Kidney (tissue), 14 donors: ENCODE results near the gene FGFR2. TPM values are rescaled to one million over a fixed set of nuclear protein-coding genes. Genes with fewer than 3 reads are reported as not detected.

Experiments
- DNase-seq, 5 donors: peaks; one replicate each; pipeline ENCODE4 v3.0.0-alpha.2; 2013 to 2020
- FAIRE-seq: peaks from 2 replicates; lab custom pipeline; 2012; peaks lifted over from hg19 to GRCh38; lab: Jason Lieb, UNC
- H3K27ac ChIP-seq, 2 donors: one replicate each; pipeline ENCODE4 v1.7.0; 2013; ENCODE audit warnings: low read depth in 2 of 2, low read length in 2 of 2, inconsistent platforms in 1 of 2
- H3K27me3 ChIP-seq: one replicate; pipeline ENCODE4 v1.7.1; 2013; ENCODE audit warnings: low read length, inconsistent platforms; ENCODE audit not compliant: control insufficient read depth, insufficient read depth
- H3K36me3 ChIP-seq, 3 donors: one replicate each; pipeline versions ENCODE4 v1.7.0 to v1.7.1; 2013; ENCODE audit warnings: low read length in 3 of 3, control low read depth in 1 of 3, inconsistent platforms in 1 of 3; ENCODE audit not compliant: insufficient read depth in 3 of 3, control insufficient read depth in 2 of 3
- H3K4me1 ChIP-seq, 3 donors: one replicate each; pipeline versions ENCODE4 v1.7.0 to v1.7.1; 2013; ENCODE audit warnings: low read length in 3 of 3, inconsistent platforms in 1 of 3, low read depth in 1 of 3; ENCODE audit not compliant: control insufficient read depth in 2 of 3, insufficient read depth in 2 of 3
- H3K4me3 ChIP-seq, 3 donors: one replicate each; pipeline versions ENCODE4 v1.7.0 to v1.8.1; 2013; ENCODE audit warnings: low read length in 3 of 3, control low read depth in 1 of 3, inconsistent platforms in 1 of 3
- H3K9ac ChIP-seq, 3 donors: one replicate each; pipeline versions ENCODE4 v1.7.0 to v1.7.1; 2013; ENCODE audit warnings: low read length in 3 of 3, control low read depth in 1 of 3, inconsistent platforms in 1 of 3
- H3K9me3 ChIP-seq, 3 donors: one replicate each; pipeline versions ENCODE4 v1.7.0 to v1.7.1; 2013; ENCODE audit warnings: low read length in 3 of 3, control low read depth in 1 of 3, inconsistent platforms in 1 of 3; ENCODE audit not compliant: control insufficient read depth in 2 of 3, insufficient read depth in 1 of 3
- intact Hi-C: fragments of 100-400 bp; cut with DNase I; formaldehyde crosslinking; loops from one replicate; pipeline ENCODE4 v1.11.1; 2022
- polyA plus RNA-seq: library from polyadenylated mRNA; stranded (reverse); fragments of 350-450 nt; fragmentation: Illumina TruSeq; extraction: RNeasy Lipid Tissue Mini Kit (QIAGEN cat#74804); gene quantifications from one replicate; pipeline ENCODE4 v1.2.3, GENCODE V29; 2014; ENCODE audit warnings: low read depth, low replicate concordance; ENCODE audit not compliant: insufficient read depth
- total RNA-seq: library from RNA; stranded (reverse); fragmentation: NEBNext Ultra II Directional; extraction: Animal tissue kit (Norgen Biotek cat#: 25700); gene quantifications from one replicate; pipeline ENCODE4 v1.2.1, GENCODE V29; 2021
- TF ChIP-seq, protein P1 (sequence below): IDR thresholded peaks from 3 replicates; pipeline ENCODE4 v1.5.1; 2012; ENCODE audit warnings: mild to moderate bottlenecking, moderate library complexity, borderline replicate concordance; ENCODE audit not compliant: insufficient read depth; ENCODE audit errors: extremely low read depth
- donor health status: control.
- donor health status: control.
- donor health status: control.
- donor health status: control.
- donor health status: control.
- donor health status: DM: yes; HTN: yes; CAD: no.
- donor health status: Normal renal cell carcinoma (clear cell type).

FGFR2 gene
- total and polyA plus RNA-seq, 2 donors from 2014 or later: 20.2 to 59.4 TPM

DNA sequence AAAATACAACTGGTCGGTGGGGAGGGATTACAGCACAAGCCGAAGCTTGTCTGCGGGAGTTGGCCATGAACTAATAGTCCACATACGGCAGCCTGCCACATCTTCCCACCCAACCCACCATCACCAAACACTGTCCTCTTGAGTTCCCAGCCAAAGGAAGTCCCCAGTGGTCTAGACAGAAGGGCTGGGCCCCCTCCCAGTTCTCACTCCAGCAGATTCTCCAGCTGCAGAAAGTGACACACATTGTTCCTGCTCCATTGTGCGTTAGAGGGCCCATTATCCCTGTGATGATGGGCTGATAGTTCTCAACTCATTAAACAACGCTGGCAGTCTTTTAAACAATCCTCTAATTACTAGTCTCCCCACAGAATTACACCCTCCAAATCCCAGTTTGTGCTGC, 148.0 kb downstream of the FGFR2 start:
- Histone ChIP-seq H3K27ac (peak overlapping the region; percentile 62 to 75), H3K4me1 (peaks cover 7 to 18% (median 9%) of the 10 kb centered on the region in 3 donors), H3K27me3 (no peaks in the 10 kb centered on the region), H3K36me3 (no peaks in the 10 kb centered on the region), H3K9me3 (no peaks in the 10 kb centered on the region), H3K9ac (no peak overlapping the region), H3K4me3 (no peak overlapping the region)
- FAIRE-seq (no peak), DNase-seq (no peak)
- intact Hi-C loops: no loop called here
- TF ChIP-seq, protein P1, sequence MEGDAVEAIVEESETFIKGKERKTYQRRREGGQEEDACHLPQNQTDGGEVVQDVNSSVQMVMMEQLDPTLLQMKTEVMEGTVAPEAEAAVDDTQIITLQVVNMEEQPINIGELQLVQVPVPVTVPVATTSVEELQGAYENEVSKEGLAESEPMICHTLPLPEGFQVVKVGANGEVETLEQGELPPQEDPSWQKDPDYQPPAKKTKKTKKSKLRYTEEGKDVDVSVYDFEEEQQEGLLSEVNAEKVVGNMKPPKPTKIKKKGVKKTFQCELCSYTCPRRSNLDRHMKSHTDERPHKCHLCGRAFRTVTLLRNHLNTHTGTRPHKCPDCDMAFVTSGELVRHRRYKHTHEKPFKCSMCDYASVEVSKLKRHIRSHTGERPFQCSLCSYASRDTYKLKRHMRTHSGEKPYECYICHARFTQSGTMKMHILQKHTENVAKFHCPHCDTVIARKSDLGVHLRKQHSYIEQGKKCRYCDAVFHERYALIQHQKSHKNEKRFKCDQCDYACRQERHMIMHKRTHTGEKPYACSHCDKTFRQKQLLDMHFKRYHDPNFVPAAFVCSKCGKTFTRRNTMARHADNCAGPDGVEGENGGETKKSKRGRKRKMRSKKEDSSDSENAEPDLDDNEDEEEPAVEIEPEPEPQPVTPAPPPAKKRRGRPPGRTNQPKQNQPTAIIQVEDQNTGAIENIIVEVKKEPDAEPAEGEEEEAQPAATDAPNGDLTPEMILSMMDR: no peak

- no peaks in the 10 kb centered on the region for H3K27me3 ChIP-seq
- DNase-seq: peak in 4 of 5 donors; percentile 62 to 86 (median 73)
- peak overlapping the region in 2 of 3 donors; percentile 6 to 43 for H3K4me3 ChIP-seq
- H3K4me1 ChIP-seq: peaks cover 7 to 18% (median 9%) of the 10 kb centered on the region in 3 donors
- peak overlapping the region; percentile 76 to 79 for H3K27ac ChIP-seq
- no peak for FAIRE-seq
- H3K9me3 ChIP-seq: no peaks in the 10 kb centered on the region
- peak overlapping the region in 1 of 3 donors; percentile 7 for H3K9ac ChIP-seq
- H3K36me3 ChIP-seq: no peaks in the 10 kb centered on the region
- TF ChIP-seq, protein P1: no peak
- intact Hi-C loops: no loop called here
Observed at GRCh38 chr10:121449482-121449924, 148.7 kb downstream of the FGFR2 start.

DNA sequence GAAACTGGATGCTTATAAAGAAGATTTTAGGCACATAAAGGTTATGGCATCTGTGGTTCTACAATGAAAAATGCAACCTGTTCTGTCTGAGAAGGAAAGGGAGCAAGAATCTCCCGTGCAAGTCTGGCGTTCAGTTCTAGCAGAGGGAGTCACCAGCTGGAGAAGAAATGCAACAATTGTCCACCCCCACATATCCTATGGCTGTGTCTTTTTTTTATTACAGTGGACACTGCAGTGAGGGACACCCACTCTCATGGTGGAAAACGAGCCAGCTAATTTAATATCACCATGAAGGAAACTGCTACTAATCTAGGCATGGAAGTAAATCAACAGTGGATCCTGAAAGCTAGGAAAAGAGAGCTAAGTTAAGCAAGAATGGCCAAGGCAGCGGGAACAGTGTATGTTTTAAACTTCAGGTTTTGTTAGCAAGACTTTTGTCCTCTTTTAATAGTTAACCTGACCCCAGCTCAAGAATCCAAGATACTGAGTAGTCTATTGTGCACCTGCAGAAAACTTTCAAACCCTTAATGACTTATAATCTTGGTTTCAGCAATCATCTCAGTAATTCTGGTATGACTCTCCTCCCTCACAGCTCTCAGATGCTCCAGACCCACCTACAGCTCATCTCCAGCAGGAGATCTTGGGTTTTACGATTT, 149.3 kb downstream of the FGFR2 start:
- H3K4me3 ChIP-seq: peak overlapping the region in 2 of 3 donors; percentile 18 to 43
- TF ChIP-seq, protein P1: peak; percentile 3
- FAIRE-seq: no peak
- peaks cover 7 to 18% (median 9%) of the 10 kb centered on the region in 3 donors for H3K4me1 ChIP-seq
- H3K36me3 ChIP-seq: no peaks in the 10 kb centered on the region
- DNase-seq: peak in 2 of 5 donors; percentile 67
- peak overlapping the region in 1 of 3 donors; percentile 43 for H3K9ac ChIP-seq
- H3K27ac ChIP-seq: peak overlapping the region; percentile 76 to 79
- intact Hi-C loops: no loop called here
- H3K27me3 ChIP-seq: no peaks in the 10 kb centered on the region
- H3K9me3 ChIP-seq: no peaks in the 10 kb centered on the region
